BLaER1 treated with 17β-estradiol and CSF1 and Interleukin-3, amounts not matched to agents 10 nM and 100 nM (cell line): ENCODE data around the gene CORO2B.

Experiments
- H3K27ac ChIP-seq, 11 experiments: shearing (Covaris generic); formaldehyde crosslinking; 2 replicates each; pipeline ENCODE4 v1.8.1; 2022
- H3K27me3 ChIP-seq, 11 experiments: shearing (Covaris generic); formaldehyde crosslinking; 2 replicates each; pipeline ENCODE4 v1.8.1; 2022
- H3K36me3 ChIP-seq, 11 experiments: shearing (Covaris generic); formaldehyde crosslinking; 2 replicates each; pipeline ENCODE4 v1.8.1; 2022
- H3K4me1 ChIP-seq, 10 experiments: shearing (Covaris generic); formaldehyde crosslinking; 2 replicates each; pipeline ENCODE4 v1.8.1; 2022
- H3K4me2 ChIP-seq, 11 experiments: shearing (Covaris generic); formaldehyde crosslinking; 2 replicates each; pipeline ENCODE4 v1.8.1; 2022
- H3K4me3 ChIP-seq, 10 experiments: shearing (Covaris generic); formaldehyde crosslinking; 2 replicates each; pipeline ENCODE4 v1.8.1; 2022
- H3K9ac ChIP-seq, 11 experiments: shearing (Covaris generic); formaldehyde crosslinking; 2 replicates each; pipeline ENCODE4 v1.8.1; 2022
- H3K9me3 ChIP-seq, 11 experiments: shearing (Covaris generic); formaldehyde crosslinking; replicated peaks in 1 of 11; 2 replicates each; pipeline ENCODE4 v1.8.1; 2022
- H4K20me1 ChIP-seq, 11 experiments: shearing (Covaris generic); formaldehyde crosslinking; 2 replicates each; pipeline ENCODE4 v1.8.1; 2022
- Cebpa-rat ChIP-seq, 11 experiments: shearing (Covaris generic); IDR thresholded peaks; 2 replicates each; pipeline ENCODE4 v1.8.1; 2022

Gene CORO2B

DNA sequence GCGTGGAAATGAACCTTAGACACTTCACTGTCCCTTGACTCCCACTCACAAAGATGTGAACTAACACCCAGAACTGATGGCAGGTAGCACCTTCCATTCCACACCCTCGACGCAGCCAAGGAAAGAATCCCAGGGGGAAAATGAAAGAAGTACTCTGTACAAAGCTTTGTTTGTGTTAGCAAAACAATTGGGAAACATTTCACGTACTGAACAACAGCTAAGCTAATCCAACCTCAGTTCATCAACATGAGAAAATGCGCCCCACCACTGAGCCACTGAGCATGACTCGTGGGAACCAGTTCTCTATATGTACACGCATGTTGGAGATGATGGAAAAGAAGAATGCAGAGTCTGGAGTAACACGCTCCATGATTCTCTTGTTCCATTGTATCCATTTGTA lies 32.0 kb downstream of the CORO2B start:
- H3K27ac ChIP-seq: peak overlapping the region in 7 of 11 experiments; percentile 11 to 76 (median 60); a peak in 7 of 22 replicates
- H3K36me3 ChIP-seq: peaks cover 0 to 11% (median 3%) of the 10 kb centered on the region in 11 experiments; a peak in 7 of 22 replicates
- H3K27me3 ChIP-seq: no peaks in the 10 kb centered on the region
- no peak overlapping the region for H3K9ac ChIP-seq
- no peak for TF ChIP-seq Cebpa-rat (IDR thresholded peaks at IDR 0.05)
- H3K4me1 ChIP-seq: peaks cover 30 to 79% (median 74%) of the 10 kb centered on the region in 10 experiments
- H3K4me2 ChIP-seq: peak overlapping the region in 6 of 11 experiments; percentile 66 to 90 (median 83); a peak in 8 of 22 replicates
- no peak overlapping the region for H3K4me3 ChIP-seq
- no peaks in the 10 kb centered on the region for H4K20me1 ChIP-seq
- H3K9me3 ChIP-seq: peaks cover 12 to 17% (median 14%) of the 10 kb centered on the region in 11 experiments

- peak overlapping the region in 9 of 11 experiments; percentile 10 to 91 (median 77); a peak in 8 of 22 replicates for H3K4me2 ChIP-seq
- H3K4me3 ChIP-seq: no peak overlapping the region
- no peaks in the 10 kb centered on the region for H4K20me1 ChIP-seq
- H3K9ac ChIP-seq: no peak overlapping the region
- peaks cover 0 to under 1% (median 0%) of the 10 kb centered on the region in 11 experiments; a peak in 2 of 22 replicates for H3K9me3 ChIP-seq
- H3K27ac ChIP-seq: peak overlapping the region in 2 of 11 experiments; percentile 23 to 28; a peak in 3 of 22 replicates
- peaks cover 47 to 88% (median 84%) of the 10 kb centered on the region in 10 experiments for H3K4me1 ChIP-seq
- H3K27me3 ChIP-seq: no peaks in the 10 kb centered on the region
- H3K36me3 ChIP-seq: no peaks in the 10 kb centered on the region
- no peak for TF ChIP-seq Cebpa-rat (IDR thresholded peaks at IDR 0.05)
Observed at GRCh38 chr15:68612503-68612902, 33.7 kb downstream of the CORO2B start.

DNA sequence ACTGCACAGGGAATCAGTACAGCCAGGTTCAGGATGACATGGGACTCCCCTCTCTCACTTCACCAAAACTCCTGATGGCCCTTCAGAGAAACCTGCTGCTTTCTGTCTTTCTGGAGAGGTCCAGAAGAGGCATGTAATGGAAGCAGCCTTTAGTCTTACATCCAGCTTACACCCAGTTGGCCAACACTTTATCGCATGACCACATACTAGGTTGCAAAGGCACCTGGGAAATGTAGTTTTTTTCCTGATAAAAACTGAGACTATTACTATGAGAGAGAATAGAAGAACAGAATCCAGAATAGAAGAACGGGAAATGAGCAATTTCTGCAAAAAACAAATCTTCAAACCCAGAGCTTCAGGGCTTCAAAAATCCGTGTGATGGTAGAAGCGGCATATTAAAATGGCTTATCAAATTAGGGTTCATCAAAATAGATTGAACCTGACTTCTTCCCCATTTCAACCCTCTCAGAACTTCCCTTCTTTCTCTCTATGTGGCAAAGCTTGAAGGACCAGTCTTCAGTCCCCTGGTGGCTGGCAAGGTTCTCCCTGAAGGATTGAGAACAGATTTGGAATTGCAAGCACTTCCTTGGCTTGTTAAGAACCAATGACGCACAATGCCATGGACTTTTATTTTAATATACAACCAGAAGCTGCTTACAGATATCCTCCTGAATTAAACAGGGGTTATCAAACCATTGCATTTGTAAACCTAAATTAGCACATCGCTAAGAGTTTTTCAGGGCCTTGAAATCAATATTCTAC lies 34.4 kb downstream of the CORO2B start:
- Histone ChIP-seq H3K4me1 (peaks cover 48 to 88% (median 84%) of the 10 kb centered on the region in 10 experiments), H3K36me3 (no peaks in the 10 kb centered on the region)

GRCh38 chr15:68614286-68615035 lies 35.7 kb downstream of the CORO2B start:
- Histone ChIP-seq H3K4me1 (peaks cover 52 to 88% (median 84%) of the 10 kb centered on the region in 10 experiments), H3K27me3 (no peaks in the 10 kb centered on the region), H3K27ac (peak overlapping the region in 9 of 11 experiments; percentile 6 to 88 (median 77); a peak in 17 of 22 replicates), H3K36me3 (no peaks in the 10 kb centered on the region), H3K9me3 (no peaks in the 10 kb centered on the region), H4K20me1 (no peaks in the 10 kb centered on the region), H3K9ac (peak overlapping the region in 10 of 11 experiments; percentile 0 to 75 (median 48); a peak in 15 of 22 replicates), H3K4me3 (no peak overlapping the region), H3K4me2 (peak overlapping the region; percentile 54 to 91 (median 84))
- TF ChIP-seq Cebpa-rat (IDR thresholded peaks at IDR 0.05): no peak

More for the DNA sequence above, 34.4 kb downstream of the CORO2B start:
- TF ChIP-seq Cebpa-rat (IDR thresholded peaks at IDR 0.05): no peak
- H3K27me3 ChIP-seq: no peaks in the 10 kb centered on the region
- H3K27ac ChIP-seq: peak overlapping the region in 2 of 11 experiments; percentile 23 to 28; a peak in 3 of 22 replicates
- H3K9ac ChIP-seq: no peak overlapping the region
- no peak overlapping the region for H3K4me3 ChIP-seq
- H4K20me1 ChIP-seq: no peaks in the 10 kb centered on the region
- H3K4me2 ChIP-seq: peak overlapping the region in 9 of 11 experiments; percentile 10 to 91 (median 82); a peak in 15 of 22 replicates
- H3K9me3 ChIP-seq: no peaks in the 10 kb centered on the region

DNA sequence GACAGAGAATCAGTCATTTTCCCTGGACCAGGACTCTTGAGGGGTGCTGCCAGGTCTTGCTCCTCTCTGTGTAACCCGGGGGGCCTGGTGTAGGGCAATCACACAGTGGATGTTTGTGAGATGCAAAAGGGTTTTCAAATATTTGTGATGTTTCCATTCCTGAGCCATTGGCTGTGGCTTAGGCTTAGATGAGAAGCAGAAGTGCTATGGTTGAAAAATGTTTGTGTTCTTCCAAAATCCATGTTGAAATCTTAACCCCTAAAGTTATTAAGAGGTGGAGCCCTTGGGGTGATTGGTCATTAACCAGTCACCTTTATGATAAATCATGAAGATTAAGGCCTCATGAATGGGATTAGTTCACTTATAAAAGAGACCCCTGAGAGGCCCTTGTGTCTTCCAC lies 36.5 kb downstream of the CORO2B start:
- Histone ChIP-seq H4K20me1 (no peaks in the 10 kb centered on the region), H3K4me1 (peaks cover 52 to 88% (median 84%) of the 10 kb centered on the region in 10 experiments), H3K27ac (peak overlapping the region in 9 of 11 experiments; percentile 6 to 88 (median 77); a peak in 17 of 22 replicates), H3K4me2 (peak overlapping the region in 10 of 11 experiments; percentile 76 to 91 (median 84); a peak in 19 of 22 replicates), H3K36me3 (no peaks in the 10 kb centered on the region), H3K4me3 (no peak overlapping the region), H3K9ac (peak overlapping the region in 7 of 11 experiments; percentile 6 to 75 (median 64); a peak in 11 of 22 replicates), H3K9me3 (no peaks in the 10 kb centered on the region), H3K27me3 (no peaks in the 10 kb centered on the region)
- TF ChIP-seq Cebpa-rat (IDR thresholded peaks at IDR 0.05): no peak

GRCh38 chr15:68615811-68616210 lies 37.0 kb downstream of the CORO2B start:
- Histone ChIP-seq H3K9me3 (no peaks in the 10 kb centered on the region), H3K27me3 (no peaks in the 10 kb centered on the region), H3K27ac (peak overlapping the region in 9 of 11 experiments; percentile 29 to 88 (median 77); a peak in 17 of 22 replicates), H3K4me3 (no peak overlapping the region), H3K9ac (peak overlapping the region in 8 of 11 experiments; percentile 39 to 75 (median 62); a peak in 15 of 22 replicates), H3K4me2 (peak overlapping the region; percentile 67 to 91 (median 84)), H3K4me1 (peaks cover 55 to 88% (median 85%) of the 10 kb centered on the region in 10 experiments), H4K20me1 (no peaks in the 10 kb centered on the region), H3K36me3 (no peaks in the 10 kb centered on the region)
- no peak for TF ChIP-seq Cebpa-rat (IDR thresholded peaks at IDR 0.05)

GRCh38 chr15:68616397-68616796 lies 37.6 kb downstream of the CORO2B start:
- Histone ChIP-seq H3K4me2 (peak overlapping the region; percentile 67 to 91 (median 84)), H3K4me1 (peaks cover 61 to 91% (median 91%) of the 10 kb centered on the region in 10 experiments), H3K27me3 (no peaks in the 10 kb centered on the region), H3K36me3 (no peaks in the 10 kb centered on the region), H4K20me1 (no peaks in the 10 kb centered on the region), H3K9me3 (no peaks in the 10 kb centered on the region), H3K27ac (peak overlapping the region in 9 of 11 experiments; percentile 29 to 88 (median 77); a peak in 18 of 22 replicates), H3K9ac (peak overlapping the region in 8 of 11 experiments; percentile 39 to 75 (median 62); a peak in 16 of 22 replicates), H3K4me3 (no peak overlapping the region)
- TF ChIP-seq Cebpa-rat (IDR thresholded peaks at IDR 0.05): peak in 9 of 11 experiments; percentile 35 to 95 (median 76); a peak in 16 of 22 replicates

- Histone ChIP-seq H3K36me3 (no peaks in the 10 kb centered on the region), H3K4me2 (peak overlapping the region; percentile 67 to 91 (median 84)), H3K9ac (peak overlapping the region in 7 of 11 experiments; percentile 45 to 75 (median 64); a peak in 11 of 22 replicates), H4K20me1 (no peaks in the 10 kb centered on the region), H3K4me1 (peaks cover 64 to 97% (median 97%) of the 10 kb centered on the region in 10 experiments), H3K4me3 (no peak overlapping the region), H3K27ac (peak overlapping the region in 8 of 11 experiments; percentile 64 to 88 (median 78); a peak in 16 of 22 replicates), H3K27me3 (no peaks in the 10 kb centered on the region), H3K9me3 (no peaks in the 10 kb centered on the region)
- TF ChIP-seq Cebpa-rat (IDR thresholded peaks at IDR 0.05): no peak
Observed at GRCh38 chr15:68617001-68617400, 38.2 kb downstream of the CORO2B start.
